Fibroblast of villous mesenchyme (primary cell): Measurements from ENCODE around the gene CORO2B. TPM values are rescaled to one million over a fixed set of nuclear protein-coding genes. Genes with fewer than 3 reads are reported as not detected.
A peak's percentile ranks its signal among the peaks of the same experiment; 100 is the strongest.

ENCODE experiments used
- DNase-seq: peaks from one replicate; pipeline ENCODE4 v3.0.0-alpha.2; 2010; ENCODE audit warnings: low read depth
- H3K4me3 ChIP-seq: 2 replicates; pipeline ENCODE4 v1.5.1; 2011; ENCODE audit warnings: low read depth, mild to moderate bottlenecking, low read length
- CTCF ChIP-seq: IDR thresholded peaks from 2 replicates; pipeline ENCODE4 v1.5.1; 2012; ENCODE audit warnings: low read depth, mild to moderate bottlenecking, low read length; ENCODE audit not compliant: insufficient read depth
- total RNA-seq: library from RNA; depleted of rRNA; stranded (reverse); fragments of >200 nt; gene quantifications from 2 replicates; pipeline ENCODE4 v1.2.3, GENCODE V29; 2012

Gene CORO2B
- total RNA-seq, 1 donor = 9.5 TPM

GRCh38 chr15:68574046-68574445 is 4.7 kb upstream of the CORO2B start:
- TF ChIP-seq CTCF = no peak
- DNase-seq = no peak
- H3K4me3 ChIP-seq = no peak overlapping the region

DNA sequence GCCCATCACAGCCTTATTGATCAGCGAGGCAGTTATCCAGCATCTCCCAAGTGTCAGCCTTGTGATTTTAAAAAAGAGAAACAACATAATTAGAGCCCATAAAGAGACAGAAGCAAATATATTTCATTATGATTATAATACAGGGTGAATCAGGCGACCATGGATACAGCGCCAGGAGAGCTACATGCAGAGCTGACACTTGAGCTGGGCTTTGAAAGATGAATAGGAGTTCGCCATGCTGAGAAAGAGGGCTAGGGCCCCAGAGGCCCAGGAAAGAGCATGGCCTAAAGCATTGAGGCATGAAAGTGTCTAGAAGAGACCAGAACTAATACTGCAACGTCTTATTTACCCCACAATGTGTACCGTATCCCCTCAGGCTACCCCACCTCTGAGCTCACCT is 4.2 kb upstream of the CORO2B start:
- H3K4me3 ChIP-seq = no peak overlapping the region
- no peak for DNase-seq
- no peak for TF ChIP-seq CTCF

GRCh38 chr15:68576235-68576892 is 2.4 kb upstream of the CORO2B start:
- no peak for TF ChIP-seq CTCF
- DNase-seq = no peak
- H3K4me3 ChIP-seq = no peak overlapping the region

DNA sequence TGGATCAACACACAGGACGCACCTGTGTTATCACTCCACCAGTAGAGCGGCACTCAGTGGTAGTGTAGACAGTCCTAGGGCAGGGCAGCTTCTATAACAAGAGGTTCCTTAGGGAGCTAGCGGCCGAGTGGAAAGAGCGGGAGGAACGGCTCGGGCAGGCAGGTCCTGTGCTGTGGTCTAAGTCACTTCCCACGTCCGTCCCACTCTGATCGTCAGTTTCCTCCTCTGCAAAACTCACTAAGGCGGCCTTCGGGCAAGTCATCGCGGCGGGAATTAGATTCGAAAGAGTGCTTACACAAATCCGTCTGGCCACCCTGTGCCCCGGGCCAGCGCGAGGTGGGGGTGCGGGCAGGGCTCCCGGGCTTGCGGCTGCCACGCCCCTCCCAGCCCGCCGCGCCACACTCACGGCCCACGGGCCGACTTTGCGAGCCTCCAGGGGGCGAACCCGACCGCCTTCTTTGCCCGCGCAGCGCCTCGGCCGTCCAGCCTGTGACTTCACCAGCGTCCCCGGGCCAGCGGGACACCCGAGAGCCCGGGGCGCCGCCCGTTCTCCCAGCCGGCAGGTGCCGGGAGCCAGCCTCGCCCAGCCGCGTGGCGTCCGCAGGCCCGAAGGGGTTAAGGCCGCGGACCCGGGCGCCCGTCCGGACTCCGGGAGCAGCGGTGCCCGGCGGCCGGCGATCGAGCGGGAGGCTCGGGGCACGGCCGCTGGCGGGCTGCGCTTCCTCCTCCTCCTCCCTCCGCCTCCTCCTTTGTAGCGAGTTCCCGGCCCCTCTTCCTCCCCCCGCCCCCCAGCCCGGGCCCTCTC is 416 bp upstream of the CORO2B start:
- peak; percentile 41 for TF ChIP-seq CTCF
- peak overlapping the region; percentile 54 for H3K4me3 ChIP-seq
- peak; percentile 59 for DNase-seq

- DNase-seq = no peak
- TF ChIP-seq CTCF = no peak
- peak overlapping the region; percentile 49 for H3K4me3 ChIP-seq
Measured at GRCh38 chr15:68580026-68580882, 1.5 kb downstream of the CORO2B start.

DNA sequence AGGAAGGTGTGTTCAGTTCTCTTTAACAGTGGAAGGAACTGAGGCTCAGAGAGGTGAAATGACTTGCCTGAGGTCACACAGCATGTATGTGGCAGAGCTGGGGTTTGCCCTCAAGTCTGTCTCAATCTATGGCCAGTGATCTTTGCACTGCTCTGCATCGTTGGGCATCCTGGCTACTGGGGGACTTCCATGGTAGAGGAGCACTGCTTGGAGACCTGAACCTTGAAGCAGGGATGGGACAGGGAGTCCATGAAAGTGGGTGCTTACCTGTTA is 2.0 kb downstream of the CORO2B start:
- no peak overlapping the region for H3K4me3 ChIP-seq
- DNase-seq = no peak
- no peak for TF ChIP-seq CTCF
